ENCODE measurements around the gene NINJ1.

Gene NINJ1, protein sequence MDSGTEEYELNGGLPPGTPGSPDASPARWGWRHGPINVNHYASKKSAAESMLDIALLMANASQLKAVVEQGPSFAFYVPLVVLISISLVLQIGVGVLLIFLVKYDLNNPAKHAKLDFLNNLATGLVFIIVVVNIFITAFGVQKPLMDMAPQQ

DNA sequence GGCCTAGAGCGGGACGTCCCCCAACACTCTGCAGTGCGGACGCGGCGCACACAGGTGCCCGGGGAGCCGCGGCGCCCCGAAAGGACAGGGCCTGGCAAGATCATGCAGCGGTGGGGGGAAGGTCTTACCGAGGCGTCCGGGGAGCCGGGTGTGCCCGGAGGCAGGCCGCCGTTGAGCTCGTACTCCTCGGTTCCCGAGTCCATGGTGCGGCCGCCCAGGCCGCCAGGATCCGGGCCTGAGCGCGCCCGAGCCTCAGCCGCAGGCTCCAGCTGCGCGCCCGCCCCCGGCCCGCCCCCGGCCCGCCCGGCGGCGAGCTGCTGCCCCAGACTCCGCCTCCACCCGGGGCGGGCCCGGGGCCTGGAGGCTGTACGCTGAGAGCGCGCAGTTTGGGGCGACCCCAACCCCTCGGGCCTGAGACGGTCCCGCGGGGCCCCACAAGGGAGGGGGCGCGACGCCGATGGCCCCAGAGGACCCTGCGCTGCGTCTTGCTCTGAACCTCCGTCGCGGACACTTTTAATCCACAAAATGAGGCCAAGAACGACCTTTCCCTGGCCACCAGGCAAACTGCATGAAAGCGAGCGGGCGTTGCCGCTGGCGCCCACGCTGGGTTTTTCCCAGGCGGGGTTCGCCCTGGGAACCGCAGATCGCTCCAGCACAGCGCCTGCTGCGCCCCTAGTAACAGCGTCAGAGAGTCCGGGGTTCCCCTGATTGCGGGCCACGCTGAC is at the start of gene NINJ1:
TSS of gene NINJ1 (minus strand) at position 237 of the 725 bp plus-strand sequence. CDS start at position 203, 34 bp downstream.
- DNase-seq, result peak; percentile 76

DNA sequence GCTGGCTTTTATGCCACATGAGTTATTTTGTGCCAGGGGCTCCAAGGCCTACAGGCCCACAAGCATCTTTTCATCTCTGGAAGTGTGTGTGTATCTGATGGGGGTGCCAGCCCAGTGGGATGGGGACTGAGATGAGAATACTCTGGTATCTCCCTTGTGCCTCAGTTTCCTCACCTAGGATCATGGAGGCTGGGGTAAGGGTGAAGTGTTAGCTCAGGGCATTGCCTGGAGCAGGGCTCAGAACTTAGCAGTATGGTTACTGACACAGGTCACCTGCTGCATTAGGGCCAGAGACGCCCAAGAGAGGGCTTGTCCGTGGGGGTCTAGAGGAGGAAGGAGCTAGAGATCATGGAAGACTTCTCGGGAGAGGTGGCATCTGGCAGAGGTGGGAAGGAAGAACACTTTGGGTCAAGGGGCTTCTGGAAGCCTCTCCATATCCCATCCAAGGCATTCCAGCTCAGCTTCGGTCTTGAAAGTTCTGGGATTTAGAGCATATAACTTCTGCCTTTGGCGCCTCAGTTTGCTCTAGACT is 49.1 kb upstream of the NINJ1 start:
- no peak for DNase-seq

DNA sequence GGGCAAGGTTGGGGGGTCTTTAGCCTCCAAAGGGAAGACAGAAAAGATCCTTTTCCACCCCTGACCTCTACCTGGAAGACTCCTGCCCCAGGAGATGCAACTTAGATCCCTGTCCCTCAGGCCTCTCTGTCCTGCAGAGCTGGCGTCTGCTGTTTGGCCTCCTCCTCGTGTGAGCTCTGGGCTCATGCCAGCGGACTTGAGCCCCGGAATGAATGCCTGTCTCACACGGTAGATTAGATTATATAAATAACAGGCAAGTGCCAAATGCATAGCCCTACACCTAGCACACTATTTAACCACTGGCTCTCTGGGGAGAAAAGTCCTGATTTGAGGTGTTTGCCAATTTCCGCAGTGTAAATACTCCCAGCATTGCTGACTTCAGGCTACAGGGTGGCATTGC is 48.5 kb upstream of the NINJ1 start:
- no peak for DNase-seq

DNA sequence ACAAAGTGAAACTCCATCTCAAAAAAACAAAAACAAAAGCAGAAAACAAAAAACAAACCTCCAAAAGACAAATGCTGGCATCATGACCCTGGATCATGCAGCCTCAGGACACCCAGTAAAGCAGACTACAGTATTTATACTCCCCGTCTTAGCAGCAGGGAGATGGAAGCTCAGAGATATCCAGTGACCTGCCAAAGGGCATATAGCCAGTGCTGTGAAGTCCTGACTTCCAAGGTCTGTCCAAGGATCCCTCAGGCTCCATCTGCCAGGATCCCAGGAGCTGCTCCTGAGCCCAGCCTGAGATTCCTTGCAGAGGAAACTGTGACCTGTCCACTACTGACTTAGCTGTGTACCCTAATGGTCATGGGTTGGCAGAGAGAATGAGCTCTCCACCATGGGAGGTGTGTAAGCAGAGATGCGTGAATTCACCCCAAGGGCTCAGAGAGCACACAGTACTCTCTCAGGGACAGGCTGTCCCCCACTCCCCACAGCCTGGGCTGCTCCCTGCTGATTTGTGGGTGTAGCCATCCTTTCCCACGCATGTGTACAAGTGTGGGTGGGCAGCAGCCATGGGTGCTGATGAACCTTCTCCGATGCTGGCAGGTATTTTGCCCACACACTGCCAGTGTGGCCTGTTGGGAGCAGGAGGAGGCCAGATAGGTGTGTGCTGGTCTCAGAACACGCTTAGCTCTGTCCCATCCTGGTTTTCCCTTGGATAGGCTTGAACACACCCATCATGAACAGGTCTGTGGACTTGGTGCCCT is 47.8 kb upstream of the NINJ1 start:
- no peak for DNase-seq

DNA sequence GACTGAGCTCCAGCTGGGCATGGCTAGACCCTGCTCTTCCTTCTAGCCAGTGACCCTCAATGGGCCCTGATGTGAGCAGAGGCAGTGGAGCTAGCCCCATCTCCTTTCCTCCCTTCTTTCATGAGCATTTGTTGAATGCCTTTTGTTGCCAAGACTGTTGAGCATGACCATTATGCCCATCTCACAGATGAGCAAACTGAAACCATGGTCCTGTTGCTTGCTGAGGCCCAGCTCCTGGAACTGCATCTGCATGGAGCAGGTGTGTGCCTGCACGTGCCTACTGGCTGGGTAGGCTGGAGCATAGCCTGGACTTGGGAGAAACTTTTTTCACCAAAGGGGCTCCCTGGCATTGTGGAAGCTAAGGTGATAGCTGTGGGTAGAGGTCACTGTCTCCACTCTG is 46.9 kb upstream of the NINJ1 start:
- DNase-seq, result no peak

DNA sequence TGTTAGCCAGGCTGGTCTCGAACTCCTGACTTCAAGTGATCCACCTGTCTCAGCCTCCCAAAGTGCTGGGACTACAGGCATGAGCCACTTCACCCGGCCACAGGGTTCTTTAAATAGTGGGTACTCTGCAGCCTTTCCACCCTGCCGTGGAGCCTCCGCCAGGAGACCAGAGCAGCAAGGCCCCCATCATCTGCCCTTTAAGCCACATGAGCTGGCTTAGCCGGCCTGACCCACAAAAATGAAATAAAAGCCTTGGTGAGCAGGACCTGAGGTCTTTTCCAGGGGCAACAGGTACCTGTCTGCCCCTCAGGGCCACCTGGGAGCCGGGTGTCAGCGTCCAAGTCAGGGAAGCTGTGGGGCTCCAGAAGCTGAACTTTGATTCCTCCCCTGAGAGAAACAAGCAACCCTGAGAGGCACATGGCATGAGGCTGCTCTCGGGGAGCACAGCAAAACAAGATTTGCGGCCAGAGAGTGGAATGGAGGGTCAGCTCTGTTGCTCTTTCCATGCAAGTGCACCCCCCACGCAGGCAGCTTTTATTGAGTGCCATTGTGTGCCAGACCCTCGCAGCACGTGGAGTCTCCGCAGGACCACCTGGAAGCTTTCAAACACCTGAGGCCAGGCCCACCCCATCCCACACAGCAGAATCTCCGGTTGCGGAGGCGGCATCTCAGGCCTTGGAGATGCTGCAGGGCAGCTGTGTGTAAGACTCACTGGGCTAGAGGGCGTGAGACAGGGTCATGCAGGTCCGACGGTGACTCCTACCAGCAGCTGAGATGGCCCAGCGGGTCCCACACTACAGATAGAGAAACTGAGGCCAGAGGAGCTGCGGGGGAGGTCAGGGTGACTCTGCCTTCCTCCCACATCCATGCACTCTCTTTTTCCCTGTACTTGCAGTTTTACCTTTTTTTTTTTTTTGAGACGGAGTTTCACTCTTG is 45.1 kb upstream of the NINJ1 start:
- no peak for DNase-seq

DNA sequence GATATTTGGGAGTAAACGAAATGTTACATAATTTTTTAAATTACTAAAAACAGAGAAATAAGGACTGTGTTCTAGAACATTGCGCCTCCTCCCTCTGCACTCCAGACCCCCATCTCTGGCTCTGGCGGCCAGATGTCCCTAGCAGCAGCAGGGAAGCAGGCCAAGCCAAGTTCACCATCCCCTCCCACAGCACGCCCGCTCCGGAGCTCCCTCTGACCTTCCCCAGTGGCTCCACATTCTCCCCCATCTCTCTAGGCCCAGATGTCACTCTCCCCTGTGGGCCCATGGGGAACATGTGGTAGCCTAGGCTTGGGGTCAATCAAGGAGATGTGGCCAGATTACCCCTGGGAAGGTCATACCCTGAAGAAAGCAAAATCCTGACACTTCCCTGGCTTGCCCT is 43.6 kb upstream of the NINJ1 start:
- no peak for DNase-seq

DNA sequence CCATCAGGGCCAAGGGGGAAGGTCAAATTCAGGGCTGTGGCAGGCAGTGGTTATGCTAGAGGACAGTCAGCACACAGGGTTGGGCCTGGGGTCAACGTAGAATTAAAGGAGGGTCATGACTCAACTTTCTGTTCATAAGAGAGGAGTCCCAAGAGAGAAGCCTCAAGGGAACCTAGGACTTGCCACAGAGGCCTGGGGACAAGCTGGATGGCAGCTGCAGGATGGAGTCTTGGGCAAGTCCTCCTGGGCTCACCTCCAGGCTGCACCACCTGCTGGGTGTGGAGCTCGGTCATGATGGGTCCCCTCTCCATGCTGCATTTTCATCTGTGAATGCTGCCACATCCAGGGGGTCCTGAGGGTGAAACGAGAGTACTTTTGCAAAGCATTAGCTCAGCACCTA is 40.9 kb upstream of the NINJ1 start:
- no peak for DNase-seq

DNA sequence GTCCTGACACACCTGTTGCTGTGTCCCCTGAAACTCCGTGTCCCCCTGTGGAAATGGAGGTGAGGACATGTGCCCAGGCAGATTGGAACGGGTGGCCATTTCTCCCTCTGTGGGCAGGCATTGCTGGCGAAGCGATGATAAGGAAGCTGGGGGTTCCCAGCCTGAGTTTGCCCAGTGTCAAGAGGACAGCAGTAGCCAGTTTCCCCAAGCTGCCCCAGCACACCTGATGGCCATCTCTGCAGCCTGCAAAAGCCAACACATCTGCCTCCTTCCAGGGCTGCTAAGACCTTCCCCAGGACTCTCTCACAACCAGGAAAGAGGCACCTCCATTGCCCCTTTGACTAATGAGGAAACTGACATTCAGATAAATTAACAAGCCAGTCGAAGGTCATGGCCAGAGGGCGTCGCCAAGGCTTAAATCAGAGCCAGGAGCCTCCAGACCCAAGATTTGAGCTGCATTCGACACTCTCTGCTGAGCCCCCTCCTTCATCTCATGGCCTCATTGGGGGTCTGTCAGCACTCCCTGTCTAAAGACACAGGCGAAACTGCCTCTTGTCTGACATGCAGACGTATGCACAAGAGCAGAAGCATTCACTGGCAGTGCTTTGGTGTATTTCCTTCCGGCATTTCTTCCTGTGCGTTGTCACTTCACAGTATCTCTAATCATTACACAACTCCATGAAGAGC is 39.5 kb upstream of the NINJ1 start:
- no peak for DNase-seq

DNA sequence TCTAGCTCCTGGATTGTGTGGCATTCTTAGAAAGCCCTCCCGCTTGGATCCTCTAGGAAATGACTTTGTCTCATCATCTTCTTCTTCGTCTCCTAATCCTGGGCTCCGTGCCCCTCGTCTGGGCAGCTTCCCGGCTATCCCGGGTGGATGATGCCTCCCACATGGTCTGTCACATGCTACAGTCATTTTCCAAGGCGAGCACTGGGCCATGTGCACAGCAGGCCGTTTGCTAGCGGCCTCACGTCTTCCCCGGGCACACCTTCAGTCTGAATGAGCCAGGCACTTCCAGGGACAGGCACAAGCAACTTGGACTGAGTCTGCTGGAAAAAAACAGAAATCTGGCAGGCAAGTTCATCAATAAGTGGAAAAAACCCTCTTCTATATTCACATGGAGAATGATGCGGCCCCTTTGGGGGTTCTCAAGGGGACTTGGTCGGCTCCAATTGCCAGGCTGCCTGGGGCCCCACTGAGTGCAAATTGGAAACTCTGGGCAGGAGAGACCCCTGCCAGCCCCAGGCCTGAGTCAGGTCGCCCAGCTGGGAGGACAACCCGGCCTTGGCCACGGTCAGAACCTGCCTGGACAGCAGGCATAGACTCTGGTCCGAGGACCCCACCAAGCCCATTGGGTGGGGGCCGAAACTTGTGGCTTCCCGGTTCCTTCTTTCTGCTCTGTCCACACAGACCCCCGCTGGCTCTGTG is 38.8 kb upstream of the NINJ1 start:
- no peak for DNase-seq

DNA sequence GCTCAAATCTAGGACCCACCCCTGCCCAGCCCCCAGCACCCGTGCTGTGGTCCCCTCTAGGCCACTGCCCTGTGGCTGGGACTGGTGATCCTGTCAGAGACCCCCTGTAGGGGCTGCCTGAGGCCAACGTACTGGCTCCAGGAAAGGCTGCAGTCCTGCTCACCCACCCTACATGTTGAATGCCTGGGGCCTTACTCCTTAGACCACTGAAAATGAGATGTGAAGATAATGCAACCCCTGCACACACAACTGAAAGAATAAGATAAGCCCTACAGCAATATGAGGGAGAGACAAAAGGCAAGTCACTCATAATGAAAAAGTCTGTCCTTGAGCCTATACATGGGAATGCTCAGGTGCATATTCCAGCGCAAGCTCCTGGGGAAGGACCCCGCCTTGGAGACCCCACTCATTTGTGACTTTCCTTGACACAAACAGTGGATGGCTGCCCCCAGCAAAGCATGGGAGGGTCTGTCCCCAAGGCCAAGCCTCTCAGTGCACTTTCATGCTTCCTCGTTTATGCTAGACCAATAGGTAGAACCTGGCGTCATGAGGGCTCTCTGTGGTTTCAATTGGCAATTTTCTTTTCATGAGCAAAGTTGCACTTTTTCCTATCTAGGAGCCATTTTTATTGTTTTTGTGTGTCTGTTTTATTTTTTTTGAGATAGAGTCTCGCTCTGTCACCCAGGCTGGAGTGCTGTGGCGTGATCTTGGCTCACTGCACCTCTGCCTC is 37.4 kb upstream of the NINJ1 start:
- no peak for DNase-seq

DNA sequence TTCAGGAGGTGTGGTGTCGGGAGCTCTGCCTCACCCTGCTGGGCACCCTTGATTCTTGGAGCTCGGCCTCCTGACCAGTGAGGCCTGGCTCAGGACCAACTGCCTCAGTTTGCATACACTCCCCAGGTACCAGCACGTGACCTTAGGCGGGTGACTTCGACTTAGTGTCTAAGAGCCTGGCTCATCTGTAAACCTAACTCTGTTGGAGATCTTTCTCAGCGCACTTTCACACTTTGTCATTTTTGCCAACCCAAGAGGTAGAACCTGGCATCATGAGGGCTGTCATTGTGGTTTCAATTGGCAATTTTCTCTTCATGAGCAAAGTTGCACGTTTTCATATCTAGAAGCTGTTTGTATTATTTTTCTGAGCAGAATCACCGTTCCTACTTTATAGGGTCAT is 36.5 kb upstream of the NINJ1 start:
- DNase-seq, result no peak

DNA sequence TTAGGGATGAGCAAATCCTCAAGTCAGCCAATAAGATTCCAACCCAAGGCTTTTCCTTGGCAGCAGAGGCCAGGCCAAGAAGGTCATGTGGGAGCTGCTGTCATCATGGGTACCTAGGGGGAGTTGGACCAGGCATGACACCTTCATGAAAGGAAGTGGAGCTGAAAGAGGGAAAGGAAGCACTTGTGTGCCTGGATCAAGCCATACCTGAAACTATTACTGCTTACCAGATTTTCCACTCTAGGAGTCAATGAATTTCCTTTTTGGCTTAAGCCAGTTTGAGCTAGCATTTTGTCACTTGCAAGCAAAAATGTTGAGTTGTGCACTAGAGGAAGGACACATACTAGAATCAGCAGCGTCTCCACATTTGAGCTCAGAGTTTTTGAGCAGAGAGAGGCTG is 35.4 kb upstream of the NINJ1 start:
- no peak for DNase-seq

DNA sequence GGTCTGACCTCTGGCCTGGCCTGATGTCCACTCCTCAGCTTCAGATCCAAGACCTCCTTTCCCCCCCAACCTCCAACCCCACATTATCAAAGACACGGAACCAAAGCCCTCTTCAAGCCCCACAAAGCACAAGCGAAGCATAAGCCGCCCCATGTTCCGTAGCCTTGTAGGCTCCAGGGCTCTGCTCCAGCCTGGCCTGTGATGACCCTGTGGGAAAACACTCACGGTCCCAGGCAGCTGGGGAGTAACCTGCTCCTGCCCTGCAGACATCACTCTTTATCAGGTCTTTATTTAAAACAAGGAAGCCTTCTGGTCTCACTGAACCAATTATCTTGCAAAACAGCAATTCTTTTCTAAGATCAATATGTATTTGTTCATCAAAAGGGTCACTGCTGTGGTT is 34.5 kb upstream of the NINJ1 start:
- DNase-seq, result no peak

DNA sequence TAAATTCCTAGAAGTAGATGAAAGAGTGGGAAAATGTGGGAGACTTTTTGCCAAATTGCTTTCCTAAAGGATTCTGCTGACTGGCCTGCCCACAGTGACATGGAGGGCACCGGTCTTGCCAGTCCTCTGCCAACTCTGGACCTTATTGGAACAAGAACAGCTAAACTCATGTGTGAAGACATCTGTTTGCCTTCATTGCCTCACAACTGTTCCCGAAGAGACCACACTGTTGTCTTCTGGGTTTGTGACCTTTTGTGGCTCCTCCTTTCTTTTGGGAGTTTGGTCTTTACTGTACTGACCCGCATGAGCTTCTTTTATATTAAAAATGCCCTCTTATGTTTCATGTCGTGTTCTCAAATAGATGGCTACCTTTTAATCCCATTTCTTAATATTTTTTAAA is 33.8 kb upstream of the NINJ1 start:
- no peak for DNase-seq

DNA sequence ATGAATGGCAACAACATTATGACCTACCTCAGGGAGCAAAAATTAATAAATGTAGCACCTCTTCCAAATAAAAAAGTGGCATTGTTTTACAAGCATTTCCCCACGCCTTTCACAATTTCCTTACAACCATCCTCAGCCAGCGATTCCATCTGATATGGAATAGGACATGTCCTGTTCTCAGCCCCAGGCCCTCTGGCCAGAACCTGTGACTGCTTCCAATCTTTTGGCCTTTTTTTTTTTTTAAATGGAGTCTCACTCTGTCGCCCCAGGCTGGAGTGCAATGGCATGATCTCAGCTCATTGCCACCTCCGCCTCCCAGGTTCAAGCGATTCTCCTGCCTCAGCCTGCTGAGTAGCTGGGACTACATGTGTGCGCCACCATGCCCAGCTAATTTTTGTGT is 33.1 kb upstream of the NINJ1 start:
- no peak for DNase-seq

DNA sequence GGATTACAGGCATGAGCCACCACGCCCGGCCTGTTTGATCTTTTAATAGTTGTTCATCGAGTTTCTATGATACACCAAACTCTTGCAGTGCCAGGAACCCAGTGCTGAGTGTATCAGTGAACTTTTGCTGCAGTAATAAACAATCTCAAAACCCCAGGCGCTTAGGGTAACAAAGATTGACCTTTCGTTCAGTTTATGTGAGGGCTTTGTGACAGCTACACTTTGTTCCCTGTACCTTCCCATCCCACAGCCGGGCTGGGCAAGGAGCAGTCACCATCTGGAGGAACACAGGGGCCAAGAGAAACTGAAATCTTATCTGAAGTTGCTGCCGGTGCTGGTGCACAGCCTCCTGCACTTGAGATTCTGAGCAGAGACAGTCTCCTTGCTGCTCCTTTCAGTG is 32.6 kb upstream of the NINJ1 start:
- no peak for DNase-seq

DNA sequence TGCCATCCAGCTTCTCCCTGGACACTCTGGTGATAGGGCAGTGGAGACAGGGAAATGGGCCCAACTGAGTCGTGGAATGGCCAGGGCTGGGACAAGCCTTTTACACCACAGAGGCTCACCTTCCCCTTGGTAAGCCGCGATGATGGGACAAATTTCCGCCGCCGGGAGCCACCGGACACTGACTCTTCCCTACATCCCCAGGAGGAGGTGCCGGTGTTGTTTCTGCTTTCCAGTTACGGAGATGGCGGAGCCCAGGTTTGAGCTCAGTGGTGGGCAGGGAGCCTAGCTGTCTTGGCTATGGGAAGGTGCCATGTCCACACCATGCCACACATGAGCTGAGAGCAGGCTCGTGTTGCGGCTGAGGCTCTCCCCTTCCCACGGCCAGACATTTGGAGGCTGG is 30.0 kb upstream of the NINJ1 start:
- no peak for DNase-seq

DNA sequence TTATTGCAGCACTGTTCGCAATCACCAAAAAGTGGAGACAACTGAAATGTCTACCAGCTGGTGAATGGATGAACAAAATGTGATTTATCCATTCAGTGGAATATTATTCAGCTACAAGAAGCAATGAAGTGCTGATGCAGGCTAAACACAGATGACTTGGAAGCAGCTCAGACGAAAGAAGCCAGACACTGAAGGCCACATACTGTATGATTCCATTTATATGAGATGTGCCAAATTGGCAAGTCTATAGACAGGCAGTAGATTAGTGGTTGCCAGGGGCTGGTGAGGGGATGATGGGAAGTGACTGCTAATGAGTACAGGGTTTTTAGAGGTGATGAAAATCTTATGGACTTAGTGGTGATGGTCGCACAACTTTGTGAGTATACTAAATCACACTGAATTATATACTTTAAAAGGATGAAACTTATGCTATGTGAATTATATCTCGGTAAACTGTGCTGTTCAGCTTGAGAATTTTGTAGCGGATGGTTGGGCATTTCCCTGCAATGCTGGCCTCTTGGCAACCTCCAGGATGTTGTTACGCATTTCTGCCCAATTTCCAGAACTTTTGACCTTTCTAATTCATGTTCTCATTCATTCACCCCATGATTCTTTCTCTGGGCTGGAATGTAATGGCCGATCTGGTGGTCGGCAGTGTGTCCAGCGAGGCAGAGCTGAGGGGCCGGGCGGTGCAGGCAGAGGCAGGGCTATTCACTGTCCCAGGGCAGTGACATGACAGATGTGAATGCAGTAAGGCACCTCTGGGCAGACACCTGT is 27.9 kb upstream of the NINJ1 start:
- no peak for DNase-seq

Data from NCI-H1436 (cell line).